Spleen (tissue), 7 donors: ENCODE measurements around the gene GAREM1.

Experiments used
- CTCF ChIP-seq, 11 experiments: fragments of 200-600 bp in 7 of 11; fragments of 450-650 bp in 4 of 11; sonication (generic) in 4 of 11; IDR thresholded peaks in 8 of 11; conservative IDR thresholded peaks in 3 of 11; 1 replicate in 7 of 11; 2 replicates in 4 of 11; pipeline versions ENCODE4 v1.4.0 to v1.8.0; 2016 to 2021; ENCODE audit warnings: antibody characterized with exemption in 11 of 11, inconsistent platforms in 4 of 11, mild to moderate bottlenecking in 1 of 11
- POLR2AphosphoS5 ChIP-seq, 3 donors: sonication (generic); formaldehyde crosslinking; IDR thresholded peaks; one replicate each; pipeline ENCODE4 v1.5.1; 2017; ENCODE audit warnings: antibody characterized with exemption in 3 of 3
- donor health status: DM: no; HTN: no; CAD: no; lungs with moderate emphysema.
- donor health status: DM: no; HTN: no; CAD: no.
- donor health status: DM: no; HTN: no; CAD: no.

GRCh38 chr18:32460171-32460731 lies 10.4 kb downstream of the GAREM1 start:
- TF ChIP-seq CTCF (IDR thresholded peaks at IDR 0.05 in 8 of 11, conservative IDR thresholded peaks at IDR 0.05 in 3 of 11) (no peak), POLR2AphosphoS5 (IDR thresholded peaks at IDR 0.05) (no peak)
